Activated CD8-positive, alpha-beta memory T cell treated with anti-CD3 and anti-CD28 coated beads for 4 hours (primary cell): Measurements from ENCODE around the gene C11orf97.
"Not testable (repeated sequence)": the region's sequence is repeated elsewhere in the genome, so short reads cannot be mapped to it uniquely, and the experiment has no call there.

Source experiments
- DNase-seq, 2 donors: peaks; one replicate each; pipeline ENCODE4 v3.0.0-alpha.2; 2020; ENCODE audit warnings: low read depth in 2 of 2

Gene C11orf97, protein sequence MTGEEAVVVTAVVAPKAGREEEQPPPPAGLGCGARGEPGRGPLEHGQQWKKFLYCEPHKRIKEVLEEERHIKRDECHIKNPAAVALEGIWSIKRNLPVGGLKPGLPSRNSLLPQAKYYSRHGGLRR

DNA sequence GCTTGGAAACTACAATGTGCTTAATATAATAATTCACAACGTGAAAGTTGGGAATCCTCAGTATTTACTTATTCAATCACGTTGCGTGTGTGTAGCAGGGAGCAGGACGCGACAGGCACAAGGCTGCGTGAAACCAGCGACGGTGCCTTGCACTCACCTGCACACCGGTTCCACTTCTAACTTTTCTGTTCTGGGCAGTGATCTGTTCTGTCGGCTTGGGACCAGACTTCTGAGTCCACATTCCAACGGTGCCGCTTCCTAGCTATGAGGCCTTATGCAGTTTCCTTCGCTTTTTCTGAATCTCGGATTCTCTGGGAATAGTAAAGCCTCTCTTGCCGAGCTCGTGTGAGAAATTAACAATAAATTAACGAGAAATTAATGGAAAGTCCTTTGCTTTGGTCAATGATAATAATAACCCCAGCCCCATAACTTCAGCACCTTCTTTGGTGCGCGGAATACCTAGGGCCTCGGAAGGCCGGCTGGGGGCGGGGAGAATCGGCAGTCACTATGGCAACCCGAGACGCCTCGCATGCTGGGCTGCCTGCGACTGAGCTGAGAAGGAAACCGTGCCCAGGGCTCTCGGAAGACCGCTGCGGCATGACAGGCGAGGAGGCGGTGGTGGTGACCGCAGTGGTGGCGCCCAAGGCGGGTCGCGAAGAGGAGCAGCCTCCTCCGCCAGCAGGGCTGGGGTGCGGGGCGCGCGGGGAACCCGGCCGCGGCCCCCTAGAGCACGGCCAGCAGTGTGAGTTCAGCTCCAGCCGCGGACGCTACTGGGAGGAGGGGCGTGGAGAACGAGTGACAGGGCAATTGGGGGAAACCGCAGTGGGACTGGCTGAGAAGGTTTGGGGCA lies at the start of gene C11orf97:
TSS of gene C11orf97 (plus strand) at position 530 of the 850 bp plus-strand sequence. CDS start at position 598, 68 bp downstream.
- peak; percentile 26 to 30 for DNase-seq

- DNase-seq = no peak
These were observed 42.8 kb upstream of the C11orf97 start for GRCh38 chr11:94469416-94469815.

DNA sequence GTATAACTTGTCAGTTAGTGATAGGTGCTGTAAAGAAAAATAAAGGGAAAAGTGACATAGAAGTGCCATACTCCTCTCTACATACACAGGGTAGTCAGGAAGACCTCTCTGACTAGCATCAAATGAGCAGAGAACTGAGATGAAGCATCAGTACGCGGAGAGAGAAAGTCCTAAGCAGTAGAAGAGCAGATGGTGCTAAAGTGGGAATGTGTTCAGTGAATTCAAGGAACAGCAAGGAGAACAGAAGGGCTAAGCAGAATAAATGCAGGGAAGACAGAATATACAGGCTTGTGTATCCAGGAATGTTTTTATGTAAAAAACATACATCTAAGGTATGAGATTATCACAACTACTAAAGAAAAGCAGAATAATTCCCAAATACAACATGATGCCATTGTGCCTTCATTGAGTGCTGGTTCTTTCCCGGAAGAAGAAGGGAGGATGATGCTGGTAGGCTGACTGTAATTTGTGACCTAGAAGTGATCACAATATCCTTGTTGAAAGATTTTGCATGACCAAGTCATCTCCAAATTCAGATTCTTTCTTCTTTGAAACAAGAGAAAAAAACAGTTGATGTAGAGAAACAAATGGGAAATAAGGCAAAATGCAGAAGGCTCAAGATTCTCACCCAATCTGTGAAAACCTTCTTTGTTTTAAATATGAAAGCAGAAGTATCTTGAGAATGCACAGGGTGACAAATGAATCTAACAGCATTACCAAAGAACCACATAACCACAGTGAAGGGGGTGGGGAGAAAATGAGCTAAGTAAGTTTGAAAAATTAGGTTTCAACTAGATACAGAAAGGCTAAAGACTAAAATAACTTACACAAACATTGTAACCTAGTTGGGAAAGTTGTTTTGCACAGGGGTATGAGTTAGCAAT lies 39.1 kb upstream of the C11orf97 start:
- peak in 1 of 2 donors; percentile 5 for DNase-seq

- DNase-seq = no peak
These were observed 34.6 kb upstream of the C11orf97 start for GRCh38 chr11:94477624-94478023.

- DNase-seq = no peak
These were observed 30.9 kb upstream of the C11orf97 start for GRCh38 chr11:94481342-94481741.

DNA sequence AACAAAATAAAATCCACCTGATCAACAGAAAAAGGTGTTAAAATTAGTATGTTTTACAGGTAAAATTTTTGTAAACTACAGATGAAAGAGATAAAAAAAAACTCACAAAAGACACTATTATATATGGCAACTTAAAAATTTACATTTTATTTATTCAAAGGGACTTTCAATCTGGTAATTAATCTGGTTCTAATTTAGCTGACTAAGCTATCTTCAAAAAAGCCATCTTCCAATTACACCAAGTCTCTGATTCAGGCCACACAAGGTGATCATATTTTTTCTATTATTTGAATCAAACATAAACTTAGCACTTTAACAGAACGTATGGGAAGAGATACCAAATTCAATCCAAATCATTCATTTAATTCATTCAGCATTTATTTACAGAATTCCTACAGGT lies 26.2 kb upstream of the C11orf97 start:
- no peak for DNase-seq

DNA sequence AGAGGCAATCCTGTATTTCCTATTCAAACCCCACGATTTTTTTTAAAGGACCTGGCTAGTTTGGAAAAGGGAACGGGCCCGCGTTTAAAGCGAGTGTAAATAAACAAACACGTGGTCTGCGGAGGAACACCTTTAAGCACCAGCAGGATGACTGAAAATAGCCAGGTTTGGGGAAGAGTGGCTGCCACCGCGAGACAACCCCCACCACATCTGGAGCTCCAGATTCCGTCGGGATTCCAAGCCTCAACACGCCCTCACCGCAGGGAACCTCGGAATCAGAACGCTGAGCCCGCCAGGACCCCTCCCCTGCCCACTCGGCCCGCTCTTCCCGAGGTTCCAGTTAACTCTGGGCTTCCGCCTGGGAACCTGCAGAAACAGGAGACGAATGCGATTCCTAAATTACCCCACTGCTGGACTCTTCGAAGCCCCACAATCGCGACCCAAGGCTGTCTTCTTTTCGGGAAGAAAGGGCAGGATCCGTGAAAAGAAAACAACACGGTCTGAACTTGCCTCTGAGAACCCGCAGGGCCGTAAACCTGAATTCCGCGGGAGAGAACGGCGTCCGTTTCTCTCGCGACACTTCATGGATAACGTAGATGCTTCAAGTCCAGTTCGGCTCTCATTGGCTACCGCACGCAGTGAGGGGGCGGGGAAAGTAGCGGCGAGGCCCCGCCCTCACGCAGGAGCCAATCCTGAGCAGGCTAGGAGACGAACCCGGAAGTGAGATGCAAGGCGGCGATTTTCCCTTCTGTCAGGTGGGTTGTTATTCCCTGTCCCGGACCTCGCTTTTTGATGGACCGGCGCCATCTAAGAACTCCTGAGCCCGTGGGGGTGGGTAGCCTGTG lies 18.8 kb upstream of the C11orf97 start, which contains the start of the genes ANKRD49 and MRE11:
TSS of gene ANKRD49 (plus strand) at position 704 of the 845 bp plus-strand sequence. CDS start 2,710 bp downstream, outside the sequence.
TSS of gene MRE11 (minus strand) at position 564 of the 845 bp plus-strand sequence. CDS start 1,043 bp downstream, outside the sequence.
- peak; percentile 90 to 94 for DNase-seq

DNA sequence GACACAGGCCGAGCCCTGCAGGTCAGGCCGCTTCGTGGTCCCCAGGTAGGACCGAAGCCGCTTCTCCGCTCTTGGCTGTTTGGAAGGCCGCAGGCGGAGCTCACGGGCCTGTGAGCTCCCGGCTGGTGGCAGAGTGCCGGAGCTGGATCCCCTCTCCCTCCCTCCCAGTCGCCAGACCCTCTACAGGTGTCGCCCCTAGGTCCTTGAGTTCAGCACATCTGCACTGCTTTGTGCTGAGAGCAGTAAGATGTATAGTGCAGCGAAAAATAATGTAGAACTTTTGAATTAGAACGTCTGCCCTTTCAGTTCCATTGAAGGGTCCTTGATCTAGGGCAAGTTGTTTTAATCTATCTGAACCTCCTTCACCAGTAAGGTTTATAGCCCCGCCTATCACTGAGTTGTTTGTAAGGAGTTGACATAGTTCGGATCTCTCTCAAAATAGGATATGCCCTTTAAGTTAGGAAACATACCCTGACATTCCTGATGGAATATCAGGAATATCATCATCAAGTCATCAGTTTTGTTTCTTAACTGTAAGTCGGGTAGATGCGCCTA lies 18.1 kb upstream of the C11orf97 start:
- DNase-seq = no peak

GRCh38 chr11:94500181-94500580 lies 12.1 kb upstream of the C11orf97 start:
- DNase-seq = no peak

DNA sequence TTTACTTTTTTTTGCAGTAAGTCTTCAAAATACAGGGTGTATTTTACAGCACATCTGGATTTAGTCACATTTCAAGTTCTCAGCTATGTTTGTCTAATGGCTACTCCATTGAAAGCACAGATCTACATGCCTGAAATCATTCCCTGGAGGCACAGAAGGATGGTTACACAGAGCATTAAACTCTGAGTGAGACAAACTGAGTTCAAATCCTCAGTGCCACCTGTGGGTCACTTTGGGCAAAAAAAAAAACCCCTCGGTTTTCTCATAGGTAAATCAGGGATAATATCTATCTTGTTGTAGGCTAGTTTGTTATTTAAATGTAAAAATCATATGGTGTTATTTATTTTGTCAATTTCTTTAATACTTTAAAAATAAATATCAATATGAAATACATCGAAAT lies 10.7 kb upstream of the C11orf97 start:
- no peak for DNase-seq

DNA sequence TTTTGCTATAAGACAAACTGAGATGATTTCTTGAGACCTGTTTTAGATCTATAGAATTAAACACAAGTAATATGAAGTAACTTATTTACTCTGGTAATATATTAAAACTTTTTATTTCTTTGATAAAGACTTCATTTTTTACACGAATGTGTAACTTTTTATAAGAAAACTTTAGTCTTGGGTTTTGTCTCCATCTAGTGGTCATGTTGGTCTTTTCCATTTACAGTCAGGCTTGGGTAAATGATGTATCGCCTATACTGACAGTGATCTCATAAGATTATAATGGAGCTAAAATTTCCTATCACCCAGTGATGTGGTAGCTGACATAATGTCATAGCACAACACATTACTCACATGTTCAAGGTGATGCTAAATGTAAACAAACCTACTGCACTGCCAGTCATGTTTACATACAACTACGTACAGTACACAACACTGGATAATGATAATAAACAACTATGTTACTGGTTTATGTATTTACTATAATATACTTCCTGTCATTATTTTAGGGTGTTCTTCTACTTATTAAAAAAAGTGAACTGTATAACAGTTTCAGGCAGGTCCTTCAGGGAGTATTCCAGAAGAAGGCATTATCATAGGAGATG lies 7.5 kb upstream of the C11orf97 start:
- DNase-seq = no peak

DNA sequence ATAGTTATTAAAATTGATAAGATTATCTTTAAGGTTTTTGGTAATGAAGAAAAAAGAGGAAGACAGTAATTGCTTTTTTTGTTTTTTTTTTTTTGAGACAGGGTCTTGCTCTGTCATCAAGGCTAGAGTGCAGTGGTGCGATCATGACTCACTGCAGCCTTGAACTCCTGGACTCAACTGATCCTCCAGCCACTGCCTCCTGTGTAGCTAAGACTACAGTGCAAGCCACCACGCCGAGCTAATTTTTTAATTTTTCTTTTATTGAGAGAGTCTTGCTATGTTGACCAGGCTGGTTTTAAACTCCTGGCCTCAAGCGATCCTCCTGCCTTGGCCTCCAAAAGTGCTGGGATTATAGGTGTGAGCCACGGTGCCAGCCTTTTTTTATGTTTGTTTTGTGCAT lies 5.7 kb upstream of the C11orf97 start:
- DNase-seq = not testable (repeated sequence)

GRCh38 chr11:94507485-94507884 lies 4.8 kb upstream of the C11orf97 start:
- no peak for DNase-seq

- no peak for DNase-seq
These were observed 830 bp downstream of the C11orf97 start for GRCh38 chr11:94513091-94513490.

DNA sequence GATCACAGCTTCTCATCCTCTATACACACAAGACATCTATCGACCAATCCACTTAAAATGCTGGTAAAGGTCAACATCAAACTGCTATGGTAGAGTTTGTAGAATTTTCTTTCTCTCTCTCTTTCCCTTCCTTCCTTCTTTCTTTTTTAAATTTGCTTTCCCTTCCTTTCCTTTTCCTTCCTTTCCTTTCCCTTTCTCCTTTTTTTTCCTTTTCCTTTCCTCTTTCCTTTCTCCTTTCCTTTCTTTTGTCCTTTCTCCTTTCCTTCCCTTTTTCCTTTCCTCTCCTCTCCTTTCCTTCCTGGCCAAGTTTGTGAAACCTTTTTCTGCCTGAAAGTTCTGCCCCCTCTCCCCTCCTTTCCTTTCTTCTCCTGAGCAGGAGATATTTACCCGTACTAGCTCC lies 3.1 kb downstream of the C11orf97 start:
- no peak for DNase-seq

DNA sequence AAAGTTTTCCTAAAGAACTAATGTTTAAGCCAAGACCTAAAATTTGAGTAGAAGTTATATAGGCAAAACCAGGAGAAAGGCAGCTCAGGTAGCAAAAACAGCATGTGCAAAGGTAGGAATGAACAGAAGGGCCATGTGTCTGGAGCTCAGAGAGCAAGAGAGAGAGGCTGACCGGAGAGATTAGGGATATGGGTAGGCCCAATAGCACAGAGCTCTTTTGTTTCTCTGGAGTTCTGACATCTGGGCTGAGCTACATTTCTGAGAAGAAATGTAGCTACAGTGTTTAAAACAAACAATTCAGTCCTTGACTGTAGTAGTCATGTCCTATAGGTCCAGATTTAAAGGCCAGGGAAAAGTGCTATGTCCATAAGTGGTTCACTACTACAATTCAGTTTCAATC lies 4.5 kb downstream of the C11orf97 start:
- DNase-seq = no peak

DNA sequence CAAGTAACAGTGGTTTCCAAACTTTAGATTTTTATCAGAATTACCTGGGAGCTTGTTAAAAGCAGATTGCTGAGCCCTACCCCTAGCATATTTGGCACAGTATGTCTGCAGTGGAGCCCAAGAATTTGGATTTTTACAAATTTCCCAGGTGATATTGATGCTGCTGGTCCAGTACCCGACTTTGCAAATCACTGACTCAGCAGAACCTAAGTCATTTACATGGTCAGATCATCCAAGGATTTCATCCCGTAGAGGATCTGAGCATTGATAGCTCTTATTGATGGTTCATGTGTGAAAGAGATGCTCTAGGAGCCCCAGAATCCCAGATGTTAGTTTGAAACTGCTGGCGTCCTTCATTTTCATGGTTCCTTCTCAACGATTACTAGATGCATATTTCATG lies 6.0 kb downstream of the C11orf97 start:
- no peak for DNase-seq

GRCh38 chr11:94519478-94520084 lies 7.3 kb downstream of the C11orf97 start:
- DNase-seq = no peak

DNA sequence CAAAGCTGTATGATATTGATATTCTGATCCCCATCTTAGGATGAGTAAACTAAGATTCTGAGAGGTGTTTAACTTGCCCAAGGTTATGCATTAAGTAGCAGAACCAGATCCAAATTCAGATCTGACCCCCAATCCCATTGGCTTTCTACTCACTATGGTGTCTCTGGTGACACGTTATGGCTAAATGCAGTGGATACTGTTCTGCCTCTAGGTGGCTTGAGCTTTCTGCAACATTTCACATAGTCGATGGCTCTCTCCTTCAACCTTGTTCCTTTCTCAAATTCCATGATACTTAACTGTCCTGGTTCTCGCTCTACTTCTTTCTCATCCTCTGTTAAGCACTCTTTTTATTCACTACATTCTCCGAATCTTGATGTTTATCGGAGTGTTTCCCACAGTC lies 9.4 kb downstream of the C11orf97 start:
- no peak for DNase-seq

DNA sequence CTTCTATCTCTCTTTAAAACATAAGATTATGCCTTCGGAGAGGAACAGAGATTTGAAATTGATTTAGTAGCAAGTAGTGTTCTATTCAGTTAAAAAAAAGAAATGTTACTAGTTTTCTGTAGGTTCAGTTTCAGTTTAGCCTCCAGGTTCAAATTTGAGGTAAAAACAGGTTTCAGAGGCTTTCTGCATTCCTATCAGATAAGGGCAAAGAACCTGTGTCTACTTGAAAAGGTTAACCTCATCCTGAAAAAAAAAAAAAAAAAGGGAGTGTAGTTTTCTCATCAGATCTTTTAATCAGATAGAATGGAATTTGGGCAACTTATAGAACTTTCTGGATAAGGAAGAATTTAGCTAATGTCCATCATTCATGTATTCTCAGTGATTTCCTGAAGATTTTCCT lies 12.1 kb downstream of the C11orf97 start:
- DNase-seq = no peak
